H1 (cell line): ENCODE data around the gene CISD1. TPM values are rescaled to one million over a fixed set of nuclear protein-coding genes. Genes with fewer than 3 reads are reported as not detected.

ENCODE experiments used
- BACH1 ChIP-seq: IDR thresholded peaks from 2 replicates; pipeline ENCODE4 v1.6.1; 2012; ENCODE audit warnings: low read length, improper control_type of control experiment
- BCL11A ChIP-seq, 2 experiments: IDR thresholded peaks; one replicate each; pipeline ENCODE4 v1.6.1; 2011; ENCODE audit warnings: low read depth in 2 of 2, low read length in 2 of 2, mild to moderate bottlenecking in 2 of 2
- CBX8 ChIP-seq: fragments of 300-800, 300-1000 bp; sonication (generic); IDR thresholded peaks from 2 replicates; pipeline ENCODE4 v1.7.1; 2016; ENCODE audit warnings: low read depth, low read length, borderline replicate concordance
- GTF2F1 ChIP-seq: IDR thresholded peaks from 2 replicates; pipeline ENCODE4 v1.6.1; 2012; ENCODE audit warnings: low read depth, low read length, improper control_type of control experiment, borderline replicate concordance
- HDAC2 ChIP-seq, 2 experiments: fragments of 300-600 bp in 1 of 2; sonication (generic) in 1 of 2; IDR thresholded peaks; 2 replicates each; pipeline ENCODE4 v1.6.1; 2011 to 2012; ENCODE audit warnings: low read depth in 2 of 2, low read length in 2 of 2, mild to moderate bottlenecking in 2 of 2, moderate library complexity in 2 of 2, borderline replicate concordance in 1 of 2, inconsistent platforms in 1 of 2
- HDAC6 ChIP-seq: IDR thresholded peaks from one replicate; pipeline ENCODE4 v1.7.1; 2012; ENCODE audit warnings: low read depth, mild to moderate bottlenecking, inconsistent platforms, low read length, moderate library complexity
- KDM1A ChIP-seq: fragments of 200-600, 300-600 bp; sonication (generic); IDR thresholded peaks from 2 replicates; pipeline ENCODE4 v1.7.1; 2016; ENCODE audit warnings: mild to moderate bottlenecking, low read length, borderline replicate concordance
- KDM4A ChIP-seq: IDR thresholded peaks from one replicate; pipeline ENCODE4 v1.7.1; 2012; ENCODE audit warnings: low read depth, mild to moderate bottlenecking, moderate library complexity, low read length, inconsistent platforms; ENCODE audit not compliant: severe bottlenecking
- PHF8 ChIP-seq: fragments of 200-600 bp; sonication (generic); conservative IDR thresholded peaks from 2 replicates; pipeline ENCODE4 v1.7.1; 2012; ENCODE audit warnings: low read depth, mild to moderate bottlenecking, inconsistent platforms, low read length, moderate library complexity
- RXRA ChIP-seq: IDR thresholded peaks from 2 replicates; pipeline ENCODE4 v1.6.1; 2011; ENCODE audit warnings: low read depth, mild to moderate bottlenecking, low read length, moderate library complexity; ENCODE audit not compliant: insufficient read depth
- SAP30 ChIP-seq: fragments of 300-600 bp; sonication (generic); IDR thresholded peaks from 2 replicates; pipeline ENCODE4 v1.7.1; 2012; ENCODE audit warnings: low read length, moderate library complexity, mild to moderate bottlenecking, inconsistent platforms; ENCODE audit not compliant: insufficient read depth, insufficient replicate concordance
- SIN3A ChIP-seq, 2 experiments: IDR thresholded peaks in 1 of 2; conservative IDR thresholded peaks in 1 of 2; 2 replicates each; pipeline ENCODE4 v1.6.1; 2011 to 2012; ENCODE audit warnings: low read length in 2 of 2, improper control_type of control experiment in 1 of 2, low read depth in 1 of 2, mild to moderate bottlenecking in 1 of 2
- SUZ12 ChIP-seq: fragments of 200-600 bp; sonication (generic); IDR thresholded peaks from 2 replicates; pipeline ENCODE4 v1.6.1; 2012; ENCODE audit warnings: mild to moderate bottlenecking, inconsistent platforms, low read length, moderate library complexity, mixed read lengths
- YY1 ChIP-seq: IDR thresholded peaks from 2 replicates; pipeline ENCODE4 v1.6.1; 2011; ENCODE audit warnings: low read depth, mild to moderate bottlenecking, low read length
- polyA plus RNA-seq, 7 experiments: library from polyadenylated mRNA; depleted of rRNA in 3 of 7; stranded (reverse) in 5 of 7; unstranded in 2 of 7; fragments of >200 nt in 5 of 7; fragments of 200-250 nt in 2 of 7; gene quantifications; 1 replicate in 5 of 7; 2 replicates in 1 of 7; 4 replicates in 1 of 7; pipeline versions ENCODE4 v1.2.1 to v1.2.3, GENCODE V29; 2011 to 2013; ENCODE audit warnings: missing spikeins in 2 of 7, mixed read lengths in 2 of 7
- total RNA-seq: library from RNA; stranded (reverse); fragmentation: NEBNext Ultra II Directional; extraction: Animal tissue kit (Norgen Biotek cat#: 25700); gene quantifications from 2 replicates; pipeline ENCODE4 v1.2.1, GENCODE V29; 2021
- TF ChIP-seq, protein P1 (sequence below): IDR thresholded peaks from 2 replicates; pipeline ENCODE4 v1.6.1; 2012; ENCODE audit warnings: inconsistent platforms
- TF ChIP-seq, protein P2 (sequence below): IDR thresholded peaks from 2 replicates; pipeline ENCODE4 v1.6.1; 2012; ENCODE audit warnings: low read length, inconsistent platforms

The CISD1 gene
- total and polyA plus RNA-seq, 2 of the 8 experiments (the other 6 are each of a cell fraction or from before 2014, with no cell fraction given) = 22.6 to 43.2 TPM

DNA sequence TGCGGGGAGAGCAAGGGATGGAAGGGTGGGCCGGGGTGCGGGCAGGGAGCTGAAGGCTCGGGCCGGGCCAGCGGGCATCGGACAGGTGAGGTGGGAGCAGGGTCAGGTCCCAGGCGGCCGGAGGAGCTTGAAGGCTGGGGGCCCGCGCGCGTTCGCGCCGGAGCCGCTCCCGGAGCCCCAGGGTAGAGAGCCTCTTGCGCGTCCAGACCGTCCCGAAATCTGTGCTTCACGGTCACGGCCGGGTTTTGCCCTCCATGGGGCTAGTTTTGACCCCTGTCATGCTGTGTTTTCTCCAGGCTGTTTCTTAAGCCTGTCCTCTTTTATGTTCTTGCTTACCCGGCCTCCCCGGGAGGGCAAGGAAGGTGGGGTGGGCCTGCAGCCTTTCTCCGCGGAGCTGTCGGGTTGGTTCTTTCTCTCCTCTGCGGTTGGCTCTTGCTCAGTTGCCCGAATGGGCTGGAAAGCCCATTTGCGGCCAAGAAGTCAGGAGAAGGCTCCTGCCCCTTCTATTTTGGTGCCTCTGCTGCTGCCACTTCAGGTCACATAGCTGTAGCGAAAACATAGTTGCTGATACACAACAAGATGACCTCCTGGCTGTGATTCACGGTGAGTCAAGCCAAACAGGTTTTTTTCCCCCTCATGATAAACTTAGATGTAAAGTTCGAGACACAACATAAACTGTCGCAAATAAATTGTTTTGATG is 66.5 kb downstream of the CISD1 start (continued):
- TF ChIP-seq CBX8 (no peak), KDM1A (no peak), BCL11A (IDR thresholded peaks at IDR 0.05; ENCODE audit: low read depth in 2 of 2, low read length in 2 of 2) (no peak), PHF8 (no peak), KDM4A (peak; percentile 77), YY1 (no peak), HDAC2 (IDR thresholded peaks at IDR 0.05; ENCODE audit: borderline replicate concordance in 1 of 2, low read depth in 2 of 2, low read length in 2 of 2) (0 out of 4 replicates have a peak, but pooled peaks of 1 of the 2 experiments have one; percentile 9), SUZ12 (no peak), RXRA (no peak), SIN3A (conservative IDR thresholded peaks at IDR 0.05 in 1 of 2, IDR thresholded peaks at IDR 0.05 in 1 of 2; ENCODE audit: low read depth in 1 of 2, low read length in 2 of 2) (0 out of 4 replicates have a peak, but pooled peaks of 1 of the 2 experiments have one; percentile 30), SAP30 (peak; percentile 33), GTF2F1 (no peak), HDAC6 (no peak), BACH1 (no peak; the same call in 1 of the 2 replicates)
- TF ChIP-seq, protein P1, sequence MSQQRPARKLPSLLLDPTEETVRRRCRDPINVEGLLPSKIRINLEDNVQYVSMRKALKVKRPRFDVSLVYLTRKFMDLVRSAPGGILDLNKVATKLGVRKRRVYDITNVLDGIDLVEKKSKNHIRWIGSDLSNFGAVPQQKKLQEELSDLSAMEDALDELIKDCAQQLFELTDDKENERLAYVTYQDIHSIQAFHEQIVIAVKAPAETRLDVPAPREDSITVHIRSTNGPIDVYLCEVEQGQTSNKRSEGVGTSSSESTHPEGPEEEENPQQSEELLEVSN = no peak
- TF ChIP-seq, protein P2, sequence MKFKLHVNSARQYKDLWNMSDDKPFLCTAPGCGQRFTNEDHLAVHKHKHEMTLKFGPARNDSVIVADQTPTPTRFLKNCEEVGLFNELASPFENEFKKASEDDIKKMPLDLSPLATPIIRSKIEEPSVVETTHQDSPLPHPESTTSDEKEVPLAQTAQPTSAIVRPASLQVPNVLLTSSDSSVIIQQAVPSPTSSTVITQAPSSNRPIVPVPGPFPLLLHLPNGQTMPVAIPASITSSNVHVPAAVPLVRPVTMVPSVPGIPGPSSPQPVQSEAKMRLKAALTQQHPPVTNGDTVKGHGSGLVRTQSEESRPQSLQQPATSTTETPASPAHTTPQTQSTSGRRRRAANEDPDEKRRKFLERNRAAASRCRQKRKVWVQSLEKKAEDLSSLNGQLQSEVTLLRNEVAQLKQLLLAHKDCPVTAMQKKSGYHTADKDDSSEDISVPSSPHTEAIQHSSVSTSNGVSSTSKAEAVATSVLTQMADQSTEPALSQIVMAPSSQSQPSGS = no peak
